HepG2 (cell line): Measurements from ENCODE around the gene PIGL. TPM values are rescaled to one million over a fixed set of nuclear protein-coding genes. Genes with fewer than 3 reads are reported as not detected.

Experiments used
- BATF2 ChIP-seq: sonication (generic); formaldehyde crosslinking; IDR thresholded peaks from 2 replicates; pipeline ENCODE4 v1.8.0; 2022; ENCODE audit warnings: mild to moderate bottlenecking, missing genetic modification reagents, moderate library complexity
- CBX5 ChIP-seq: sonication (generic); formaldehyde crosslinking; IDR thresholded peaks from 2 replicates; pipeline ENCODE4 v1.4.0; 2020; ENCODE audit warnings: missing genetic modification reagents, borderline replicate concordance
- FOXJ3 ChIP-seq: sonication (generic); formaldehyde crosslinking; IDR thresholded peaks from 2 replicates; pipeline ENCODE4 v1.4.0; 2020; ENCODE audit warnings: missing genetic modification reagents, mild to moderate bottlenecking, borderline replicate concordance
- HNRNPL ChIP-seq: fragments of 200-400 bp; formaldehyde crosslinking; IDR thresholded peaks from 2 replicates; pipeline ENCODE4 v1.6.1; 2017; ENCODE audit warnings: mild to moderate bottlenecking, low read depth, low read length
- KDM6A ChIP-seq: IDR thresholded peaks from 2 replicates; pipeline ENCODE4 v1.6.1; 2016; ENCODE audit warnings: low read depth
- KLF6 ChIP-seq: IDR thresholded peaks from 2 replicates; pipeline ENCODE4 v1.8.0; 2016; ENCODE audit warnings: missing biosample characterization, missing genetic modification reagents
- NR2F6 ChIP-seq, 2 experiments: IDR thresholded peaks; 2 replicates each; pipeline ENCODE4 v1.6.1; 2016; ENCODE audit warnings: antibody characterized with exemption in 1 of 2, mild to moderate bottlenecking in 1 of 2
- SCMH1 ChIP-seq: sonication (generic); formaldehyde crosslinking; IDR thresholded peaks from 2 replicates; pipeline ENCODE4 v1.9.0; 2021; ENCODE audit warnings: missing genetic modification reagents, mild to moderate bottlenecking, borderline replicate concordance
- TP53 ChIP-seq: sonication (generic); formaldehyde crosslinking; conservative IDR thresholded peaks from 2 replicates; pipeline ENCODE4 v1.4.0; 2020; ENCODE audit warnings: missing genetic modification reagents
- ZFX ChIP-seq: sonication (generic); formaldehyde crosslinking; IDR thresholded peaks from 2 replicates; pipeline ENCODE4 v1.4.0; 2020; ENCODE audit warnings: mild to moderate bottlenecking, low read depth, missing genetic modification reagents, moderate library complexity
- ZNF382 ChIP-seq: sonication (generic); formaldehyde crosslinking; IDR thresholded peaks from 2 replicates; pipeline ENCODE4 v1.5.0; 2020; ENCODE audit warnings: missing genetic modification reagents, mild to moderate bottlenecking, borderline replicate concordance
- ZNF773 ChIP-seq: sonication (generic); formaldehyde crosslinking; IDR thresholded peaks from 2 replicates; pipeline ENCODE4 v1.4.0; 2020; ENCODE audit warnings: missing genetic modification reagents, borderline replicate concordance
- ZSCAN29 ChIP-seq: sonication (generic); formaldehyde crosslinking; conservative IDR thresholded peaks from 2 replicates; pipeline ENCODE4 v1.4.0; 2020; ENCODE audit warnings: mild to moderate bottlenecking, missing genetic modification reagents
- polyA plus RNA-seq, 8 experiments: library from polyadenylated mRNA; depleted of rRNA in 3 of 8; stranded (reverse) in 7 of 8; unstranded in 1 of 8; fragments of >200 nt; fragmentation: Illumina TruSeq in 4 of 8; extraction: Trizol in 4 of 8; gene quantifications; 2 replicates each; pipeline versions ENCODE4 v1.2.1 to v1.2.3, GENCODE V29; 2011 to 2016; ENCODE audit warnings: low read depth in 4 of 8, missing spikeins in 1 of 8, mixed read lengths in 1 of 8; ENCODE audit not compliant: insufficient read depth in 1 of 8
- total RNA-seq, 5 experiments: library from RNA; depleted of rRNA; stranded (reverse); fragments of >200 nt; fragmentation: Illumina TruSeq; extraction: Trizol; gene quantifications; 2 replicates each; pipeline ENCODE4 v1.2.3, GENCODE V29; 2016; ENCODE audit warnings: low read depth in 1 of 5
- TF ChIP-seq, protein P1 (sequence below): sonication (generic); formaldehyde crosslinking; IDR thresholded peaks from 2 replicates; pipeline ENCODE4 v1.4.0; 2020; ENCODE audit warnings: missing genetic modification reagents, mild to moderate bottlenecking, borderline replicate concordance
- TF ChIP-seq, protein P2 (sequence below): sonication (generic); formaldehyde crosslinking; IDR thresholded peaks from 2 replicates; pipeline ENCODE4 v1.4.0; 2020; ENCODE audit warnings: missing genetic modification reagents, borderline replicate concordance
- TF ChIP-seq, protein P3 (sequence below): sonication (generic); formaldehyde crosslinking; IDR thresholded peaks from 2 replicates; pipeline ENCODE4 v1.4.0; 2020; ENCODE audit warnings: mild to moderate bottlenecking, missing genetic modification reagents

PIGL gene
- total and polyA plus RNA-seq, 2 of the 13 experiments (the other 11 are each of a cell fraction or from before 2014, with no cell fraction given): 28.5 to 63.8 TPM

- TF ChIP-seq SCMH1 (CRISPR knock-in tag) (no peak), KDM6A (CRISPR knock-in tag) (no peak), KLF6 (CRISPR knock-in tag) (no peak), ZNF773 (CRISPR knock-in tag) (no peak), HNRNPL (no peak), FOXJ3 (CRISPR knock-in tag) (no peak), ZFX (CRISPR knock-in tag) (no peak; the same call in 1 of the 2 replicates), CBX5 (CRISPR knock-in tag) (no peak), BATF2 (CRISPR knock-in tag) (peak; percentile 77; the same call in 1 of the 2 replicates), NR2F6 (IDR thresholded peaks at IDR 0.05) (no peak), NR2F6 (CRISPR knock-in tag; IDR thresholded peaks at IDR 0.05) (no peak), ZNF382 (CRISPR knock-in tag) (no peak), ZSCAN29 (CRISPR knock-in tag) (no peak), TP53 (CRISPR knock-in tag) (no peak)
- TF ChIP-seq, protein P1, sequence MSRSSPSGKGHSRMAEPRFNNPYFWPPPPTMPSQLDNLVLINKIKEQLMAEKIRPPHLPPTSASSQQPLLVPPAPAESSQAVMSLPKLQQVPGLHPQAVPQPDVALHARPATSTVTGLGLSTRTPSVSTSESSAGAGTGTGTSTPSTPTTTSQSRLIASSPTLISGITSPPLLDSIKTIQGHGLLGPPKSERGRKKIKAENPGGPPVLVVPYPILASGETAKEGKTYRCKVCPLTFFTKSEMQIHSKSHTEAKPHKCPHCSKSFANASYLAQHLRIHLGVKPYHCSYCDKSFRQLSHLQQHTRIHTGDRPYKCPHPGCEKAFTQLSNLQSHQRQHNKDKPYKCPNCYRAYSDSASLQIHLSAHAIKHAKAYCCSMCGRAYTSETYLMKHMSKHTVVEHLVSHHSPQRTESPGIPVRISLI (CRISPR knock-in tag): no peak
- TF ChIP-seq, protein P2, sequence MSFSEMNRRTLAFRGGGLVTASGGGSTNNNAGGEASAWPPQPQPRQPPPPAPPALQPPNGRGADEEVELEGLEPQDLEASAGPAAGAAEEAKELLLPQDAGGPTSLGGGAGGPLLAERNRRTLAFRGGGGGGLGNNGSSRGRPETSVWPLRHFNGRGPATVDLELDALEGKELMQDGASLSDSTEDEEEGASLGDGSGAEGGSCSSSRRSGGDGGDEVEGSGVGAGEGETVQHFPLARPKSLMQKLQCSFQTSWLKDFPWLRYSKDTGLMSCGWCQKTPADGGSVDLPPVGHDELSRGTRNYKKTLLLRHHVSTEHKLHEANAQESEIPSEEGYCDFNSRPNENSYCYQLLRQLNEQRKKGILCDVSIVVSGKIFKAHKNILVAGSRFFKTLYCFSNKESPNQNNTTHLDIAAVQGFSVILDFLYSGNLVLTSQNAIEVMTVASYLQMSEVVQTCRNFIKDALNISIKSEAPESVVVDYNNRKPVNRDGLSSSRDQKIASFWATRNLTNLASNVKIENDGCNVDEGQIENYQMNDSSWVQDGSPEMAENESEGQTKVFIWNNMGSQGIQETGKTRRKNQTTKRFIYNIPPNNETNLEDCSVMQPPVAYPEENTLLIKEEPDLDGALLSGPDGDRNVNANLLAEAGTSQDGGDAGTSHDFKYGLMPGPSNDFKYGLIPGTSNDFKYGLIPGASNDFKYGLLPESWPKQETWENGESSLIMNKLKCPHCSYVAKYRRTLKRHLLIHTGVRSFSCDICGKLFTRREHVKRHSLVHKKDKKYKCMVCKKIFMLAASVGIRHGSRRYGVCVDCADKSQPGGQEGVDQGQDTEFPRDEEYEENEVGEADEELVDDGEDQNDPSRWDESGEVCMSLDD (CRISPR knock-in tag): peak; percentile 21; the same call in 1 of the 2 replicates
- TF ChIP-seq, protein P3, sequence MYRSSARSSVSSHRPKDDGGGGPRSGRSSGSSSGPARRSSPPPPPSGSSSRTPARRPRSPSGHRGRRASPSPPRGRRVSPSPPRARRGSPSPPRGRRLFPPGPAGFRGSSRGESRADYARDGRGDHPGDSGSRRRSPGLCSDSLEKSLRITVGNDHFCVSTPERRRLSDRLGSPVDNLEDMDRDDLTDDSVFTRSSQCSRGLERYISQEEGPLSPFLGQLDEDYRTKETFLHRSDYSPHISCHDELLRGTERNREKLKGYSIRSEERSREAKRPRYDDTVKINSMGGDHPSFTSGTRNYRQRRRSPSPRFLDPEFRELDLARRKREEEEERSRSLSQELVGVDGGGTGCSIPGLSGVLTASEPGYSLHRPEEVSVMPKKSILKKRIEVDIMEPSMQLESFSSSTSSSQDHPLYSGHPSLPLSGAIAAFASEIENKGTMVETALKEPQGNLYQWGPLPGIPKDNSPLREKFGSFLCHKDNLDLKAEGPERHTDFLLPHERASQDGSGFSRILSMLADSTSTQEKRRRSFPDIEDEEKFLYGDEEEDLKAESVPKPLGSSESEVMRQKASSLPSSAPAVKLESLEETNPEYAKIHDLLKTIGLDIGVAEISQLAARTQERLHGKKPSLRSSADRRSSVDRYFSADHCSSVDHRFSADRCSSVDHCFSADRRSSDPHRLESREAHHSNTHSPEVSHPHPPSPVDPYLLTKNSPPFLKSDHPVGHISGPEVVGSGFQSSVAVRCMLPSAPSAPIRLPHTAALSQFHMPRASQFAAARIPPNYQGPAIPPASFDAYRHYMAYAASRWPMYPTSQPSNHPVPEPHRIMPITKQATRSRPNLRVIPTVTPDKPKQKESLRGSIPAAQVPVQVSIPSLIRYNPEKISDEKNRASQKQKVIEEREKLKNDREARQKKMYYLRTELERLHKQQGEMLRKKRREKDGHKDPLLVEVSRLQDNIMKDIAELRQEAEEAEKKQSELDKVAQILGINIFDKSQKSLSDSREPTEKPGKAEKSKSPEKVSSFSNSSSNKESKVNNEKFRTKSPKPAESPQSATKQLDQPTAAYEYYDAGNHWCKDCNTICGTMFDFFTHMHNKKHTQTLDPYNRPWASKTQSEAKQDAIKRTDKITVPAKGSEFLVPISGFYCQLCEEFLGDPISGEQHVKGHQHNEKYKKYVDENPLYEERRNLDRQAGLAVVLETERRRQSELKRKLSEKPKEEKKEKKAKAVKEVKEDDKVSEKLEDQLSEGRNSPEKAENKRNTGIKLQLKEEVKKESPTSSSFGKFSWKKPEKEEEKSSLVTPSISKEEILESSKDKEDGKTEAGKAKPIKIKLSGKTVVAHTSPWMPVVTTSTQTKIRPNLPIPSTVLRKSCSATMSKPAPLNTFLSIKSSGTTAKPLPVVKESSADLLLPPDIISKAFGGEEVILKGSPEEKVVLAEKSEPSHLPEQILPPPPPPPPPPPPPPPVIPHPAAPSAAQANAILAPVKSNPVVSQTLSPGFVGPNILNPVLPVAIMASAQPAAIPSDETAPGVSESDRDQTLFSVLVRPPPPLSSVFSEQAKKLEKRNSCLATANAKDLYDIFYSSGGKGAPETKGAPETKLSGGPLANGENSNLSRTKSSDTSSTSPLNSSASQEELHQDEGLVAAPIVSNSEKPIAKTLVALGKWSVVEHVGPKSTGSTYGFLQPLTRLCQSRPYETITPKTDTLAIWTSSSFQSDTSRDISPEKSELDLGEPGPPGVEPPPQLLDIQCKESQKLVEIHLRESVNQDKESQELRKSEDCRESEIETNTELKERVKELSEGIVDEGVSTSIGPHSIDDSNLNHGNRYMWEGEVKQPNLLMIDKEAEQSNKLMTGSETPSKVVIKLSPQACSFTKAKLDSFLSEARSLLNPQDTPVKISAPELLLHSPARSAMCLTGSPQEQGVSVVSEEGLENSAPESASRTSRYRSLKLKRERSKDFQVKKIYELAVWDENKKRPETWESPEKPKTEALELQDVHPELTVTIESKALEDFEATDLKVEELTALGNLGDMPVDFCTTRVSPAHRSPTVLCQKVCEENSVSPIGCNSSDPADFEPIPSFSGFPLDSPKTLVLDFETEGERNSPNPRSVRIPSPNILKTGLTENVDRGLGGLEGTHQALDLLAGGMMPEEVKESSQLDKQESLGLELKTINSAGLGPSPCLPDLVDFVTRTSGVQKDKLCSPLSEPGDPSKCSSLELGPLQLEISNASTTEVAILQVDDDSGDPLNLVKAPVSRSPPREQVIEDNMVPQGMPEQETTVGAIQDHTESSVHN (CRISPR knock-in tag): no peak
These were observed 1.1 kb upstream of the PIGL start (continued) for GRCh38 chr17:16215965-16216316.
